ENCODE results near the gene THSD7B. TPM values are rescaled to one million over a fixed set of nuclear protein-coding genes. Genes with fewer than 3 reads are reported as not detected.

Gene THSD7B
- total and polyA plus RNA-seq, 8 donors: 0.13 to 4.5 (median 2.7) TPM

DNA sequence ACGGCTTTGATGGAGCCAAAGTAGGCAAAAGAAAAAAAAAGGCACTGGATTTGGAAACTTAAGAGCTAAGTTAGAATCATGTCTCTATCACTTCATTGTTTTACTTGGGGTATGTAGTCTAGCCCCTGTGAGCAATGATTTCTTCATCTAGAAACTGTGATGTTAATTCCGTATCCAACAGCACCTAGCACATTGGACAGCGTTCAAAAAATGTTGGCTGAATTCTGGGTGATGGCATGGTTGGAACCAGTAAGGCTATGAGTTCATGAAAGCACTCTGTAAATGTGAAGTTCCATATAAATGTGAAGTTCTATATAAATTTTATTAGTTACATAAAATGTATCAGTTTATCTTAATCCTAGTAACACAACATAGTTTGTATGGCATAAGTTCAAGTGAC is 890.5 kb downstream of the THSD7B start:
- DNase-seq: no peak
- no peaks in the 10 kb centered on the region for H3K27me3 ChIP-seq
- H3K27ac ChIP-seq: no peak overlapping the region
- no peak overlapping the region for H3K4me3 ChIP-seq
- TF ChIP-seq, protein P1, sequence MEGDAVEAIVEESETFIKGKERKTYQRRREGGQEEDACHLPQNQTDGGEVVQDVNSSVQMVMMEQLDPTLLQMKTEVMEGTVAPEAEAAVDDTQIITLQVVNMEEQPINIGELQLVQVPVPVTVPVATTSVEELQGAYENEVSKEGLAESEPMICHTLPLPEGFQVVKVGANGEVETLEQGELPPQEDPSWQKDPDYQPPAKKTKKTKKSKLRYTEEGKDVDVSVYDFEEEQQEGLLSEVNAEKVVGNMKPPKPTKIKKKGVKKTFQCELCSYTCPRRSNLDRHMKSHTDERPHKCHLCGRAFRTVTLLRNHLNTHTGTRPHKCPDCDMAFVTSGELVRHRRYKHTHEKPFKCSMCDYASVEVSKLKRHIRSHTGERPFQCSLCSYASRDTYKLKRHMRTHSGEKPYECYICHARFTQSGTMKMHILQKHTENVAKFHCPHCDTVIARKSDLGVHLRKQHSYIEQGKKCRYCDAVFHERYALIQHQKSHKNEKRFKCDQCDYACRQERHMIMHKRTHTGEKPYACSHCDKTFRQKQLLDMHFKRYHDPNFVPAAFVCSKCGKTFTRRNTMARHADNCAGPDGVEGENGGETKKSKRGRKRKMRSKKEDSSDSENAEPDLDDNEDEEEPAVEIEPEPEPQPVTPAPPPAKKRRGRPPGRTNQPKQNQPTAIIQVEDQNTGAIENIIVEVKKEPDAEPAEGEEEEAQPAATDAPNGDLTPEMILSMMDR (IDR thresholded peaks at IDR 0.05): no peak
- H3K36me3 ChIP-seq: no peaks in the 10 kb centered on the region
- no peaks in the 10 kb centered on the region for H3K4me1 ChIP-seq
- H3K9me3 ChIP-seq: no peaks in the 10 kb centered on the region
- no peak for ATAC-seq
- intact Hi-C loops (cut with DNase I): no loop called here

DNA sequence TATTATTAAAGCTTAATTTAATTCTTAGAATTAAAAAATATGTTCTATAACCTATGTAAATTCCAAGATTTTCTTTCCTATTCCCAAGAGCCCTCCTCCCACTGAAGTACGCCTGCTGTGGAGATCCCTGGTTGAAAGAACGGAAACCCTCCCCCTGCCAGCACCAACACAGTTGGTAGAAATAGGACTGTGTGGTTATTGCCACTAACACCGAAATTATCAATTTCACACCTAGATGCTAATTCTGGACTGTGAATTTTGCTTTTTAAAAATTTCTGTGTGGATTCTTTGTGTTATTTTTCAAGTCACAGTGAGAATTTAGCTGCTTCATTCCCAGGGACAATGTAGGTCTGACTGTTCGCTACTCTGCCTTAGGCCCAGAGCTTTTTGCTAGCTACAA is 893.1 kb downstream of the THSD7B start:
- ATAC-seq (no peak), DNase-seq (no peak)
- H3K4me1 ChIP-seq: no peaks in the 10 kb centered on the region
- intact Hi-C loops (cut with DNase I): no loop called here
- no peak overlapping the region for H3K4me3 ChIP-seq
- H3K9me3 ChIP-seq: peaks cover 0 to 4% of the 10 kb centered on the region in 2 donors
- TF ChIP-seq, protein P1 (IDR thresholded peaks at IDR 0.05): no peak
- H3K27ac ChIP-seq: no peak overlapping the region
- H3K36me3 ChIP-seq: no peaks in the 10 kb centered on the region
- H3K27me3 ChIP-seq: no peaks in the 10 kb centered on the region

DNA sequence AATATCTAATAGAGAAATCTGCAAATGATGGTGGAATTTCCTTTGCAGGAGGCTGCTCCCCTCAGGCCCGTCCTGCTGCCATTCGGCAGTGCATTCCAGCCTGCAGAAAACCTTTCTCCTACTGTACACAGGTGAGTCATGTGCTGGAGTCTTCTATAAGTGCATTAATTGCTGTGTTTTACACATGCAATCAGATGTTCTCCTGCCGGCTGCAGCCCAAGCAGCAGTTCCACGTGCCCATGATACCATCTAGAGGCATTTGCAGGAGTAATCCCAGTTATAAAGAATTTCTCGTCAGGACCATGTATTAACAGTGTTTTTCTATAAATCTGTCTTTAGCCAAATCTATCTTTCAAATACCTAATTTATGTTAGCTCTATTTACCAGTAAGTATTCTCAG is 894.3 kb downstream of the THSD7B start:
- no peak overlapping the region for H3K27ac ChIP-seq
- no peaks in the 10 kb centered on the region for H3K4me1 ChIP-seq
- peaks cover 0 to 4% of the 10 kb centered on the region in 2 donors for H3K9me3 ChIP-seq
- no peaks in the 10 kb centered on the region for H3K36me3 ChIP-seq
- H3K4me3 ChIP-seq: no peak overlapping the region
- DNase-seq: peak in 3 of 4 donors; percentile 34 to 56 (median 38)
- ATAC-seq: peak; percentile 98
- TF ChIP-seq, protein P1 (IDR thresholded peaks at IDR 0.05): no peak
- H3K27me3 ChIP-seq: no peaks in the 10 kb centered on the region
- intact Hi-C loops (cut with DNase I): no loop called here

DNA sequence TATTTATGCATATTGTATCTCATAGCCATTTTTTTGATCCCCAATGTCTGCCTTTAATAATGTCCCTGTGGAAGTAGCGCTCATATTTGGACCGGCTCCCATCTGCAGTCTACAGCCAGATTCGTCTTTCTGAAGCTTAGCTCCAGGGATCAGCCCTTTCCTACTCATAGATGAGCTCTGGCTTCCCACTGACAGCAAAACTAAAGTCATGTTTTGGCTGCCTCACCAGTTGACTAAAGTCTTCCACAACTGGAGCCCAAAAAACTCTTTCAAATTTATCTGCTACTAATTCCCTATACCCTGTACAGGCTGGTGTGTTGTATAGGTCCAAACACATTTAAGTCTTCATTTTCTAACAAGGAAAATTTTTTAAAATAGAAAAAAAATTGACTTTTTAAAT is 904.8 kb downstream of the THSD7B start:
- Histone ChIP-seq H3K27me3 (no peaks in the 10 kb centered on the region), H3K4me3 (no peak overlapping the region), H3K9me3 (no peaks in the 10 kb centered on the region), H3K4me1 (no peaks in the 10 kb centered on the region), H3K27ac (no peak overlapping the region), H3K36me3 (no peaks in the 10 kb centered on the region)
- intact Hi-C loops (cut with DNase I): no loop called here
- DNase-seq (no peak), ATAC-seq (no peak)
- TF ChIP-seq, protein P1 (IDR thresholded peaks at IDR 0.05): no peak

DNA sequence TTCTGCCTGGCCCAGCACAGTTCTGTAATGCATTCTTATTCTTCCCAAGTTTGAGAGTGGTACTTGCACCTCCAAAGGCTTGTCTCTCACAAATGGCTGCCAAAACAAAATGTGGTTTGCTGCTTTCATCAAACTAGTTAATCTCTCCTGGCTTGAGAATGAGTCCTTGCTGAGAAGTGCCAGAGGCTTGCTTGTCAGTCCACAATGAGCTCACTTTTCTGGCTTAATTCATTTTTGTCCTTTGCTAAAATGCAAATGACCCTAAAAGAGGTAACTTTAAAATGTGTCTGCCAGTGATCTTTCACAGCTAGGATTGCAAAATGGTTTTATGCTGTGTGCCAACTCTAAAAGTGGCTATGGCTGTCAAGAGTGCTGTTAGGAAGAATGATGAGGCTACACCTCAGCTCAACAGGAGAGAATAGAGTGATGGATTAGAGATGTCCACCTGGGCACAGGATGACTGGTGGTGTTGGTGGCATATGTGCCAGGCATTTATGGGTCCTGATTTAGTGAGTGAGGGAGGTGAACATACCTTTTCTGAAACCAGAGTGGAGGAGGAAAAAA is 907.7 kb downstream of the THSD7B start:
- ATAC-seq: no peak
- no peak overlapping the region for H3K4me3 ChIP-seq
- H3K9me3 ChIP-seq: no peaks in the 10 kb centered on the region
- TF ChIP-seq, protein P1 (IDR thresholded peaks at IDR 0.05): no peak
- DNase-seq: no peak
- no peak overlapping the region for H3K27ac ChIP-seq
- H3K4me1 ChIP-seq: no peaks in the 10 kb centered on the region
- no peaks in the 10 kb centered on the region for H3K36me3 ChIP-seq
- intact Hi-C loops (cut with DNase I): no loop called here
- H3K27me3 ChIP-seq: no peaks in the 10 kb centered on the region
